HG02885 (cell line): ENCODE results near the gene SLC39A10.

Source experiments
- ATAC-seq: cut with Tn5 transposase; IDR thresholded peaks from one replicate; pipeline ENCODE4 v1.9.1; 2021; ENCODE audit warnings: mild to moderate bottlenecking; ENCODE audit not compliant: unreplicated experiment, poor library complexity

SLC39A10 gene

GRCh38 chr2:195779491-195779890 lies 122.5 kb downstream of the SLC39A10 start:
- no peak for ATAC-seq

- no peak for ATAC-seq
Measured at GRCh38 chr2:195782156-195782555, 125.1 kb downstream of the SLC39A10 start.
